Measurements from ENCODE around the gene LURAP1L. TPM values are rescaled to one million over a fixed set of nuclear protein-coding genes. Genes with fewer than 3 reads are reported as not detected.

LURAP1L gene
- total RNA-seq, 2 donors from 2014 or later = not detected

- peaks cover 13% of the 10 kb centered on the region for H3K9me3 Mint-ChIP-seq
- H3K27ac Mint-ChIP-seq = no peak overlapping the region
- no peaks in the 10 kb centered on the region for H3K27me3 Mint-ChIP-seq
- no peaks in the 10 kb centered on the region for H3K4me1 Mint-ChIP-seq
- ATAC-seq (replicated peaks) = no peak
- no peak overlapping the region for H3K4me3 Mint-ChIP-seq
- H3K36me3 Mint-ChIP-seq (ENCODE audit: low read depth) = no peaks in the 10 kb centered on the region
Measured at GRCh38 chr9:12785941-12786340, 11.1 kb downstream of the LURAP1L start.

- ATAC-seq (replicated peaks) = no peak
- H3K4me1 Mint-ChIP-seq = no peaks in the 10 kb centered on the region
- H3K36me3 Mint-ChIP-seq (ENCODE audit: low read depth) = no peaks in the 10 kb centered on the region
- no peaks in the 10 kb centered on the region for H3K27me3 Mint-ChIP-seq
- peaks cover 21% of the 10 kb centered on the region for H3K9me3 Mint-ChIP-seq
- no peak overlapping the region for H3K4me3 Mint-ChIP-seq
- no peak overlapping the region for H3K27ac Mint-ChIP-seq
Measured at GRCh38 chr9:12790001-12790400, 15.2 kb downstream of the LURAP1L start.

GRCh38 chr9:12790883-12791282, 16.1 kb downstream of the LURAP1L start:
- ATAC-seq (replicated peaks) = no peak
- H3K4me1 Mint-ChIP-seq = no peaks in the 10 kb centered on the region
- no peak overlapping the region for H3K27ac Mint-ChIP-seq
- H3K27me3 Mint-ChIP-seq = no peaks in the 10 kb centered on the region
- no peaks in the 10 kb centered on the region for H3K36me3 Mint-ChIP-seq (ENCODE audit: low read depth)
- no peak overlapping the region for H3K4me3 Mint-ChIP-seq
- H3K9me3 Mint-ChIP-seq = peaks cover 21% of the 10 kb centered on the region

GRCh38 chr9:12794101-12794799, 19.4 kb downstream of the LURAP1L start:
- Mint-ChIP-seq H3K4me1 (no peaks in the 10 kb centered on the region), H3K9me3 (peaks cover 16% of the 10 kb centered on the region)

GRCh38 chr9:12796601-12797000, 21.8 kb downstream of the LURAP1L start:
- H3K9me3 Mint-ChIP-seq = peaks cover 11% of the 10 kb centered on the region
- ATAC-seq (replicated peaks) = no peak
- H3K36me3 Mint-ChIP-seq (ENCODE audit: low read depth) = no peaks in the 10 kb centered on the region
- no peak overlapping the region for H3K4me3 Mint-ChIP-seq
- H3K4me1 Mint-ChIP-seq = no peaks in the 10 kb centered on the region
- no peak overlapping the region for H3K27ac Mint-ChIP-seq
- H3K27me3 Mint-ChIP-seq = no peaks in the 10 kb centered on the region

More at GRCh38 chr9:12794101-12794799, 19.4 kb downstream of the LURAP1L start:
- Mint-ChIP-seq H3K4me3 (no peak overlapping the region), H3K36me3 (ENCODE audit: low read depth) (no peaks in the 10 kb centered on the region), H3K27ac (no peak overlapping the region), H3K27me3 (no peaks in the 10 kb centered on the region)
- no peak for ATAC-seq (replicated peaks)

- no peaks in the 10 kb centered on the region for H3K36me3 Mint-ChIP-seq (ENCODE audit: low read depth)
- peaks cover 9% of the 10 kb centered on the region for H3K9me3 Mint-ChIP-seq
- H3K27me3 Mint-ChIP-seq = no peaks in the 10 kb centered on the region
- H3K4me3 Mint-ChIP-seq = no peak overlapping the region
- no peak overlapping the region for H3K27ac Mint-ChIP-seq
- H3K4me1 Mint-ChIP-seq = no peaks in the 10 kb centered on the region
- no peak for ATAC-seq (replicated peaks)
Measured at GRCh38 chr9:12797037-12797436, 22.2 kb downstream of the LURAP1L start.

- ATAC-seq (replicated peaks) = no peak
- H3K4me1 Mint-ChIP-seq = no peaks in the 10 kb centered on the region
- peaks cover 18% of the 10 kb centered on the region for H3K9me3 Mint-ChIP-seq
- H3K36me3 Mint-ChIP-seq (ENCODE audit: low read depth) = no peaks in the 10 kb centered on the region
- H3K27me3 Mint-ChIP-seq = no peaks in the 10 kb centered on the region
- H3K4me3 Mint-ChIP-seq = no peak overlapping the region
- H3K27ac Mint-ChIP-seq = no peak overlapping the region
Measured at GRCh38 chr9:12798066-12798770, 23.4 kb downstream of the LURAP1L start.

- ATAC-seq (replicated peaks) = no peak
- no peak overlapping the region for H3K27ac Mint-ChIP-seq
- no peak overlapping the region for H3K4me3 Mint-ChIP-seq
Measured at GRCh38 chr9:12801187-12801586, 26.4 kb downstream of the LURAP1L start.

GRCh38 chr9:12801663-12802062, 26.8 kb downstream of the LURAP1L start:
- Mint-ChIP-seq H3K27ac (no peak overlapping the region), H3K4me3 (no peak overlapping the region), H3K36me3 (ENCODE audit: low read depth) (no peaks in the 10 kb centered on the region), H3K27me3 (no peaks in the 10 kb centered on the region), H3K4me1 (no peaks in the 10 kb centered on the region), H3K9me3 (peaks cover 13% of the 10 kb centered on the region)
- ATAC-seq (replicated peaks) = no peak

More at GRCh38 chr9:12801187-12801586, 26.4 kb downstream of the LURAP1L start:
- Mint-ChIP-seq H3K4me1 (no peaks in the 10 kb centered on the region), H3K9me3 (peaks cover 13% of the 10 kb centered on the region), H3K36me3 (ENCODE audit: low read depth) (no peaks in the 10 kb centered on the region), H3K27me3 (no peaks in the 10 kb centered on the region)

GRCh38 chr9:12802093-12802492, 27.3 kb downstream of the LURAP1L start:
- no peak for ATAC-seq (replicated peaks)
- no peak overlapping the region for H3K27ac Mint-ChIP-seq
- H3K4me3 Mint-ChIP-seq = no peak overlapping the region
- no peaks in the 10 kb centered on the region for H3K27me3 Mint-ChIP-seq
- H3K36me3 Mint-ChIP-seq (ENCODE audit: low read depth) = no peaks in the 10 kb centered on the region
- no peaks in the 10 kb centered on the region for H3K4me1 Mint-ChIP-seq
- peaks cover 13% of the 10 kb centered on the region for H3K9me3 Mint-ChIP-seq

- Mint-ChIP-seq H3K27ac (no peak overlapping the region), H3K27me3 (no peaks in the 10 kb centered on the region), H3K9me3 (peaks cover 7% of the 10 kb centered on the region), H3K36me3 (ENCODE audit: low read depth) (no peaks in the 10 kb centered on the region), H3K4me3 (no peak overlapping the region), H3K4me1 (no peaks in the 10 kb centered on the region)
- no peak for ATAC-seq (replicated peaks)
Measured at GRCh38 chr9:12808569-12808968, 33.7 kb downstream of the LURAP1L start.

GRCh38 chr9:12809720-12810119, 34.9 kb downstream of the LURAP1L start:
- H3K4me3 Mint-ChIP-seq = no peak overlapping the region
- no peak for ATAC-seq (replicated peaks)
- H3K9me3 Mint-ChIP-seq = peaks cover 7% of the 10 kb centered on the region
- no peaks in the 10 kb centered on the region for H3K27me3 Mint-ChIP-seq
- no peaks in the 10 kb centered on the region for H3K4me1 Mint-ChIP-seq
- no peaks in the 10 kb centered on the region for H3K36me3 Mint-ChIP-seq (ENCODE audit: low read depth)
- H3K27ac Mint-ChIP-seq = no peak overlapping the region

- Mint-ChIP-seq H3K4me3 (no peak overlapping the region), H3K27me3 (no peaks in the 10 kb centered on the region), H3K4me1 (no peaks in the 10 kb centered on the region), H3K27ac (no peak overlapping the region), H3K36me3 (ENCODE audit: low read depth) (no peaks in the 10 kb centered on the region), H3K9me3 (peaks cover 10% of the 10 kb centered on the region)
- ATAC-seq (replicated peaks) = no peak
Measured at GRCh38 chr9:12811935-12812334, 37.1 kb downstream of the LURAP1L start.

- Mint-ChIP-seq H3K36me3 (ENCODE audit: low read depth) (no peaks in the 10 kb centered on the region), H3K27ac (no peak overlapping the region), H3K9me3 (peaks cover 10% of the 10 kb centered on the region), H3K4me1 (no peaks in the 10 kb centered on the region), H3K27me3 (no peaks in the 10 kb centered on the region), H3K4me3 (no peak overlapping the region)
- no peak for ATAC-seq (replicated peaks)
Measured at GRCh38 chr9:12812710-12813109, 37.9 kb downstream of the LURAP1L start.

GRCh38 chr9:12813533-12813932, 38.7 kb downstream of the LURAP1L start:
- Mint-ChIP-seq H3K4me1 (no peaks in the 10 kb centered on the region), H3K9me3 (peaks cover 13% of the 10 kb centered on the region), H3K36me3 (ENCODE audit: low read depth) (no peaks in the 10 kb centered on the region), H3K27me3 (no peaks in the 10 kb centered on the region), H3K27ac (no peak overlapping the region), H3K4me3 (no peak overlapping the region)
- ATAC-seq (replicated peaks) = no peak

Data from activated T-helper 17 cell treated with anti-CD3 and anti-CD28 coated beads, Interleukin-2, amount 50 U/mL, for 72 hours (primary cell).